HCT116 (cell line): ENCODE measurements around the gene ZNF653. TPM values are rescaled to one million over a fixed set of nuclear protein-coding genes. Genes with fewer than 3 reads are reported as not detected.

Experiments
- ATAC-seq: fragments of 200-7000 bp; cut with Tn5 transposase; 2 replicates; pipeline ENCODE4 v1.9.1; 2020; ENCODE audit warnings: mild to moderate bottlenecking, moderate library complexity
- BruUV-seq: library from RNA; stranded (reverse); fragments of 400-500 nt; replicated peaks from 2 replicates; lab custom pipeline; 2021; lab: Mats Ljungman, UMichigan
- CTCF ChIA-PET: fragments of 300-600 bp; sonication (Branson Sonifier 250); formaldehyde crosslinking; loops from one replicate; lab custom pipeline; 2021; ENCODE audit warnings: antibody characterized with exemption; lab: Charles Lee
- POLR2A ChIA-PET: fragments of 300-600, 350-600 bp; sonication (Branson Sonifier 250); formaldehyde crosslinking; loops from one replicate; lab custom pipeline; 2021; ENCODE audit warnings: antibody characterized with exemption; lab: Charles Lee
- RAD21 ChIA-PET, 2 experiments: fragments of 300-600 bp; sonication (Branson Sonifier 250); formaldehyde crosslinking; loops; one replicate each; lab custom pipeline; 2023; ENCODE audit warnings: low total read pairs in 2 of 2; ENCODE audit not compliant: uncharacterized antibody in 2 of 2, unreplicated experiment in 2 of 2, low non-redundant PET in 1 of 2; lab: Charles Lee
- DNase-seq: peaks from one replicate; pipeline ENCODE4 v3.0.0-alpha.2; 2010; ENCODE audit warnings: low read depth, low spot score
- H2AFZ ChIP-seq: fragments of 200-600 bp; shearing (Covaris generic), sonication (generic); 2 replicates; pipeline ENCODE4 v1.6.1; 2017; ENCODE audit warnings: low read depth, mixed run types, mixed read lengths, antibody characterized with exemption, low read length; ENCODE audit not compliant: poor library complexity, severe bottlenecking
- H3K27ac ChIP-seq: 2 replicates; pipeline ENCODE4 v1.5.1; 2012; ENCODE audit warnings: low read depth, low read length
- H3K27me3 ChIP-seq: fragments of 200-600 bp; sonication (generic); 2 replicates; pipeline ENCODE4 v1.6.1; 2016; ENCODE audit warnings: mixed run types, low read length, mixed read lengths; ENCODE audit not compliant: insufficient read depth
- H3K36me3 ChIP-seq, 2 experiments: fragments of 200-500 bp in 1 of 2; fragments of 200-600 bp in 1 of 2; sonication (Bioruptor generic) in 1 of 2; sonication (generic) in 1 of 2; 2 replicates each; pipeline versions ENCODE4 v1.5.1 to v1.6.1; 2014 to 2016; ENCODE audit warnings: low read length in 2 of 2, inconsistent platforms in 1 of 2, mixed read lengths in 1 of 2, mixed run types in 1 of 2; ENCODE audit not compliant: insufficient read depth in 2 of 2, control insufficient read depth in 1 of 2
- H3K4me1 ChIP-seq, 2 experiments: fragments of 200-600 bp in 1 of 2; sonication (generic) in 1 of 2; 2 replicates each; pipeline versions ENCODE4 v1.5.1 to v1.6.1; 2012 to 2017; ENCODE audit warnings: low read length in 2 of 2, inconsistent platforms in 1 of 2, mild to moderate bottlenecking in 1 of 2, mixed read lengths in 1 of 2, mixed run types in 1 of 2, moderate library complexity in 1 of 2; ENCODE audit not compliant: insufficient read depth in 2 of 2, control insufficient read depth in 1 of 2
- H3K4me2 ChIP-seq: fragments of 200-600 bp; sonication (generic); 2 replicates; pipeline ENCODE4 v1.6.1; 2017; ENCODE audit warnings: mixed run types, low read length, mixed read lengths
- H3K4me3 ChIP-seq, 2 experiments: fragments of 200-600 bp in 1 of 2; sonication (generic) in 1 of 2; replicated peaks in 1 of 2; 2 replicates each; pipeline ENCODE4 v1.5.1; 2011 to 2016; ENCODE audit warnings: low read length in 2 of 2, control low read depth in 1 of 2, low read depth in 1 of 2, mild to moderate bottlenecking in 1 of 2, mixed read lengths in 1 of 2, mixed run types in 1 of 2
- H3K79me2 ChIP-seq: fragments of 200-600 bp; sonication (generic); 2 replicates; pipeline ENCODE4 v1.6.1; 2017; ENCODE audit warnings: mild to moderate bottlenecking, mixed run types, low read length, moderate library complexity, mixed read lengths; ENCODE audit not compliant: insufficient read depth
- H3K9ac ChIP-seq: fragments of 200-600 bp; sonication (generic); 2 replicates; pipeline ENCODE4 v1.6.1; 2016; ENCODE audit warnings: low read length, mixed read lengths
- H3K9me2 ChIP-seq: fragments of 200-600 bp; sonication (generic), shearing (Covaris generic); 2 replicates; pipeline ENCODE4 v1.6.1; 2017; ENCODE audit warnings: mixed run types, mild to moderate bottlenecking, moderate library complexity; ENCODE audit not compliant: insufficient read depth
- H3K9me3 ChIP-seq, 2 experiments: fragments of 200-500 bp in 1 of 2; fragments of 200-600 bp in 1 of 2; sonication (Bioruptor generic) in 1 of 2; sonication (generic) in 1 of 2; 2 replicates each; pipeline ENCODE4 v1.6.1; 2014 to 2017; ENCODE audit warnings: low read length in 2 of 2, mixed read lengths in 2 of 2, inconsistent platforms in 1 of 2, low read depth in 1 of 2, mild to moderate bottlenecking in 1 of 2, mixed run types in 1 of 2, moderate library complexity in 1 of 2; ENCODE audit not compliant: control insufficient read depth in 1 of 2, insufficient read depth in 1 of 2
- H4K20me1 ChIP-seq: fragments of 200-600 bp; sonication (generic), shearing (Covaris generic); 2 replicates; pipeline ENCODE4 v1.6.1; 2017; ENCODE audit warnings: mixed run types, mild to moderate bottlenecking, moderate library complexity; ENCODE audit not compliant: insufficient read depth
- ATF3 ChIP-seq: IDR thresholded peaks from 2 replicates; pipeline ENCODE4 v1.6.1; 2012
- CBX3 ChIP-seq: IDR thresholded peaks from 2 replicates; pipeline ENCODE4 v1.6.1; 2012; ENCODE audit warnings: low read depth
- CTCF ChIP-seq, 3 experiments: fragments of 200-600 bp in 1 of 3; sonication (generic) in 1 of 3; IDR thresholded peaks in 2 of 3; conservative IDR thresholded peaks in 1 of 3; 2 replicates each; pipeline ENCODE4 v1.5.1; 2012 to 2017; ENCODE audit warnings: low read depth in 2 of 3, low read length in 2 of 3, antibody characterized with exemption in 1 of 3, borderline replicate concordance in 1 of 3, control low read depth in 1 of 3, mild to moderate bottlenecking in 1 of 3, mixed read lengths in 1 of 3, mixed run types in 1 of 3, moderate library complexity in 1 of 3; ENCODE audit not compliant: insufficient read depth in 1 of 3
- EGR1 ChIP-seq: IDR thresholded peaks from 2 replicates; pipeline ENCODE4 v1.6.1; 2012; ENCODE audit warnings: low read depth
- EZH2 ChIP-seq: fragments of 200-600 bp; sonication (generic); IDR thresholded peaks from 2 replicates; pipeline ENCODE4 v1.6.1; 2017; ENCODE audit warnings: antibody characterized with exemption, mixed run types
- FOSL1 ChIP-seq: IDR thresholded peaks from 2 replicates; pipeline ENCODE4 v1.6.1; 2012; ENCODE audit warnings: low read depth
- JUND ChIP-seq: IDR thresholded peaks from 2 replicates; pipeline ENCODE4 v1.6.1; 2012
- MAX ChIP-seq: IDR thresholded peaks from 2 replicates; pipeline ENCODE4 v1.6.1; 2012
- POLR2A ChIP-seq: IDR thresholded peaks from 2 replicates; pipeline ENCODE4 v1.7.0; 2011; ENCODE audit warnings: borderline replicate concordance; ENCODE audit not compliant: insufficient read depth, insufficient read length; ENCODE audit errors: extremely low read depth
- POLR2AphosphoS5 ChIP-seq: IDR thresholded peaks from 2 replicates; pipeline ENCODE4 v1.6.1; 2011; ENCODE audit warnings: mild to moderate bottlenecking, low read depth, low read length, moderate library complexity
- RAD21 ChIP-seq: IDR thresholded peaks from 2 replicates; pipeline ENCODE4 v1.6.1; 2012; ENCODE audit warnings: low read depth, mild to moderate bottlenecking
- SIN3A ChIP-seq: IDR thresholded peaks from 2 replicates; pipeline ENCODE4 v1.6.1; 2012; ENCODE audit warnings: low read depth
- TCF7L2 ChIP-seq: IDR thresholded peaks from 2 replicates; pipeline ENCODE4 v1.7.0; 2011; ENCODE audit warnings: borderline replicate concordance, inconsistent platforms; ENCODE audit not compliant: insufficient read depth, insufficient read length; ENCODE audit errors: extremely low read depth
- ZBTB33 ChIP-seq: IDR thresholded peaks from 2 replicates; pipeline ENCODE4 v1.6.1; 2011; ENCODE audit warnings: mild to moderate bottlenecking, low read length, moderate library complexity; ENCODE audit not compliant: insufficient replicate concordance; ENCODE audit errors: extremely low read depth
- ZNF274 ChIP-seq: fragments of 200-500 bp; sonication (Bioruptor generic); IDR thresholded peaks from 2 replicates; pipeline ENCODE4 v1.6.1; 2014; ENCODE audit warnings: mild to moderate bottlenecking, low read depth, low read length, inconsistent platforms
- intact Hi-C: fragments of 100-400 bp; cut with micrococcal nuclease; formaldehyde crosslinking; loops from 2 replicates; pipeline ENCODE4 v1.10.0; 2022
- total RNA-seq: library from RNA; stranded (reverse); gene quantifications from one replicate; pipeline ENCODE4 v1.2.1, GENCODE V29; 2021; ENCODE audit not compliant: unreplicated experiment

Gene ZNF653
- total RNA-seq, 1 experiment from 2014 or later, result 16.1 TPM

- ATAC-seq (peak; percentile 83), DNase-seq (no peak)
- ChIA-PET CTCF (interaction anchor here (1.3 kb wide), 1 partner anchor 9 kb away, joined by 4 read pairs; no protein-coding TSS in a partner anchor), POLR2A (no interaction called here), RAD21 (no interaction called here)
- H2AFZ ChIP-seq, result no peak overlapping the region
- H3K4me2 ChIP-seq, result no peak overlapping the region
- no TSS peak for BruUV-seq
- TF ChIP-seq RAD21 (peak; percentile 61), ATF3 (no peak), CTCF (IDR thresholded peaks at IDR 0.05 in 2 of 3, conservative IDR thresholded peaks at IDR 0.05 in 1 of 3; ENCODE audit: borderline replicate concordance in 1 of 3, insufficient read depth in 1 of 3, low read depth in 2 of 3, low read length in 2 of 3) (peak; percentile 39 to 63 (median 61); a peak in 5 of 6 replicates)
- H3K9me3 ChIP-seq, result no peaks in the 10 kb centered on the region
- intact Hi-C loops, result no loop called here
- no peaks in the 10 kb centered on the region for H4K20me1 ChIP-seq
- H3K4me3 ChIP-seq, result no peak overlapping the region
- no peaks in the 10 kb centered on the region for H3K9me2 ChIP-seq
- no peaks in the 10 kb centered on the region for H3K4me1 ChIP-seq
- no peaks in the 10 kb centered on the region for H3K27me3 ChIP-seq
- peaks cover 23% of the 10 kb centered on the region for H3K79me2 ChIP-seq
- no peak overlapping the region for H3K9ac ChIP-seq
- H3K27ac ChIP-seq, result no peak overlapping the region
- H3K36me3 ChIP-seq, result peaks cover 11 to 17% of the 10 kb centered on the region in 2 experiments; a peak in 3 of 4 replicates
These were observed 46.1 kb upstream of the ZNF653 start for GRCh38 chr19:11551603-11552235.

- H3K4me1 ChIP-seq, result peaks cover 0 to 9% of the 10 kb centered on the region in 2 experiments; a peak in 3 of 4 replicates
- no TSS peak for BruUV-seq
- no peaks in the 10 kb centered on the region for H3K9me2 ChIP-seq
- peaks cover 9 to 11% of the 10 kb centered on the region in 2 experiments; a peak in 3 of 4 replicates for H3K36me3 ChIP-seq
- CTCF ChIA-PET, result no interaction called here
- H3K4me3 ChIP-seq, result no peak overlapping the region
- no peak overlapping the region for H3K27ac ChIP-seq
- no peaks in the 10 kb centered on the region for H3K9me3 ChIP-seq
- POLR2A ChIA-PET, result no interaction called here
- H3K27me3 ChIP-seq, result no peaks in the 10 kb centered on the region
- ATAC-seq, result no peak
- RAD21 ChIA-PET, result interaction anchor here in 1 of 2 experiments (0.7 kb wide), 1 partner anchor 20 kb away, joined by 6 read pairs; no protein-coding TSS in a partner anchor
- intact Hi-C loops, result no loop called here
- no peak for DNase-seq
- no peak overlapping the region for H3K4me2 ChIP-seq
- no peak overlapping the region for H3K9ac ChIP-seq
- H4K20me1 ChIP-seq, result no peaks in the 10 kb centered on the region
- H3K79me2 ChIP-seq, result peaks cover 9% of the 10 kb centered on the region; the same call in 1 of the 2 replicates
- no peak overlapping the region for H2AFZ ChIP-seq
- TF ChIP-seq JUND (no peak), EGR1 (no peak), SIN3A (no peak), POLR2A (no peak), ZNF274 (no peak), ZBTB33 (no peak), TCF7L2 (no peak), CBX3 (no peak), MAX (no peak), FOSL1 (no peak), EZH2 (no peak), POLR2AphosphoS5 (no peak)
These were observed 44.6 kb upstream of the ZNF653 start for GRCh38 chr19:11550265-11550664.
